Parathyroid adenoma (tissue), 2 donors: ENCODE data around the gene NCKAP5.

Experiments used
- H2AFZ ChIP-seq: fragments of 300-600 bp; sonication (generic); one replicate; pipeline ENCODE4 v1.7.0; 2017; ENCODE audit warnings: antibody characterized with exemption, mild to moderate bottlenecking
- H3K27ac ChIP-seq: fragments of 300-600 bp; sonication (generic); one replicate; pipeline ENCODE4 v1.7.0; 2017
- H3K27me3 ChIP-seq: fragments of 300-600 bp; sonication (generic); one replicate; pipeline ENCODE4 v1.7.0; 2017; ENCODE audit warnings: low read length; ENCODE audit not compliant: control insufficient read depth, insufficient read depth
- H3K36me3 ChIP-seq: fragments of 300-600 bp; sonication (generic); one replicate; pipeline ENCODE4 v1.7.0; 2017; ENCODE audit warnings: low read length; ENCODE audit not compliant: control insufficient read depth, insufficient read depth
- H3K4me1 ChIP-seq: fragments of 300-600 bp; sonication (generic); one replicate; pipeline ENCODE4 v1.7.0; 2017; ENCODE audit warnings: control low read depth
- H3K4me2 ChIP-seq: fragments of 300-600 bp; sonication (generic); one replicate; pipeline ENCODE4 v1.7.0; 2017; ENCODE audit warnings: low read length
- H3K4me3 ChIP-seq: fragments of 300-600 bp; sonication (generic); one replicate; pipeline ENCODE4 v1.7.0; 2017; ENCODE audit warnings: low read depth, low read length
- H3K79me2 ChIP-seq: fragments of 300-600 bp; sonication (generic); one replicate; pipeline ENCODE4 v1.7.0; 2017; ENCODE audit warnings: control low read depth
- H3K9ac ChIP-seq: fragments of 300-600 bp; sonication (generic); one replicate; pipeline ENCODE4 v1.7.0; 2017; ENCODE audit warnings: mild to moderate bottlenecking
- H3K9me3 ChIP-seq: fragments of 300-600 bp; sonication (generic); one replicate; pipeline ENCODE4 v1.7.0; 2017; ENCODE audit warnings: low read length; ENCODE audit not compliant: control insufficient read depth
- TF ChIP-seq, protein P1 (sequence below): fragments of 300-600 bp; sonication (generic); IDR thresholded peaks from one replicate; pipeline ENCODE4 v1.7.0; 2017; ENCODE audit warnings: antibody characterized with exemption, mild to moderate bottlenecking
- donor health status: primary hyperparathyroidism.

Gene NCKAP5

GRCh38 chr2:133312038-133312729 lies 256.1 kb downstream of the NCKAP5 start:
- Histone ChIP-seq H3K79me2 (no peaks in the 10 kb centered on the region), H3K9ac (no peak overlapping the region), H3K4me2 (no peak overlapping the region), H3K9me3 (no peaks in the 10 kb centered on the region), H3K27ac (no peak overlapping the region), H2AFZ (no peak overlapping the region), H3K36me3 (no peaks in the 10 kb centered on the region), H3K27me3 (no peaks in the 10 kb centered on the region), H3K4me3 (no peak overlapping the region), H3K4me1 (no peaks in the 10 kb centered on the region)
- TF ChIP-seq, protein P1, sequence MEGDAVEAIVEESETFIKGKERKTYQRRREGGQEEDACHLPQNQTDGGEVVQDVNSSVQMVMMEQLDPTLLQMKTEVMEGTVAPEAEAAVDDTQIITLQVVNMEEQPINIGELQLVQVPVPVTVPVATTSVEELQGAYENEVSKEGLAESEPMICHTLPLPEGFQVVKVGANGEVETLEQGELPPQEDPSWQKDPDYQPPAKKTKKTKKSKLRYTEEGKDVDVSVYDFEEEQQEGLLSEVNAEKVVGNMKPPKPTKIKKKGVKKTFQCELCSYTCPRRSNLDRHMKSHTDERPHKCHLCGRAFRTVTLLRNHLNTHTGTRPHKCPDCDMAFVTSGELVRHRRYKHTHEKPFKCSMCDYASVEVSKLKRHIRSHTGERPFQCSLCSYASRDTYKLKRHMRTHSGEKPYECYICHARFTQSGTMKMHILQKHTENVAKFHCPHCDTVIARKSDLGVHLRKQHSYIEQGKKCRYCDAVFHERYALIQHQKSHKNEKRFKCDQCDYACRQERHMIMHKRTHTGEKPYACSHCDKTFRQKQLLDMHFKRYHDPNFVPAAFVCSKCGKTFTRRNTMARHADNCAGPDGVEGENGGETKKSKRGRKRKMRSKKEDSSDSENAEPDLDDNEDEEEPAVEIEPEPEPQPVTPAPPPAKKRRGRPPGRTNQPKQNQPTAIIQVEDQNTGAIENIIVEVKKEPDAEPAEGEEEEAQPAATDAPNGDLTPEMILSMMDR = no peak

GRCh38 chr2:133306236-133306635 lies 262.0 kb downstream of the NCKAP5 start:
- no peak overlapping the region for H3K4me2 ChIP-seq
- no peak overlapping the region for H2AFZ ChIP-seq
- no peaks in the 10 kb centered on the region for H3K9me3 ChIP-seq
- H3K79me2 ChIP-seq = no peaks in the 10 kb centered on the region
- no peak overlapping the region for H3K27ac ChIP-seq
- no peaks in the 10 kb centered on the region for H3K4me1 ChIP-seq
- no peaks in the 10 kb centered on the region for H3K27me3 ChIP-seq
- H3K4me3 ChIP-seq = no peak overlapping the region
- TF ChIP-seq, protein P1 = no peak
- H3K9ac ChIP-seq = no peak overlapping the region
- no peaks in the 10 kb centered on the region for H3K36me3 ChIP-seq

GRCh38 chr2:133304344-133304743 lies 263.9 kb downstream of the NCKAP5 start:
- Histone ChIP-seq H3K4me2 (no peak overlapping the region), H3K4me1 (no peaks in the 10 kb centered on the region), H3K4me3 (no peak overlapping the region), H3K36me3 (no peaks in the 10 kb centered on the region), H3K9me3 (no peaks in the 10 kb centered on the region), H3K27ac (no peak overlapping the region), H2AFZ (no peak overlapping the region), H3K9ac (no peak overlapping the region), H3K79me2 (no peaks in the 10 kb centered on the region), H3K27me3 (no peaks in the 10 kb centered on the region)
- TF ChIP-seq, protein P1 = no peak

DNA sequence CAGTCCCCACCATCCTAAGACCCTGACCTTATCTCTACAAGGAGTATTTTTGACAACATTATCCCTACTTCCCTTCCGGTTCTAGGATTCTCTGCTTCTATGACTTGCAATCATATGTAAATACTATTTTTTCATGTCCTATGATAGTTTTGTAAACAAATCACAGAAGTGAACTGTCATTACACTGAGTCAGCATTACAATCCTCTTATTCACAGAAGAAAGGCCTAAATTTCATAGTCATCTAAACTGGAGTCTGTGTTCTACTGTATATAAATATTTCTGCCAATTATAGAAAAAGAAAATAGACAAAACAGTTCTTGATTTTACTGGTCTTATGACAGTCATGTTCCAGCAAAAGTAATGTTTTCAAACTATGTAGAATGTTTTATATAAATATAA lies 265.1 kb downstream of the NCKAP5 start:
- Histone ChIP-seq H3K9ac (no peak overlapping the region), H3K27ac (no peak overlapping the region), H2AFZ (no peak overlapping the region), H3K36me3 (no peaks in the 10 kb centered on the region), H3K79me2 (no peaks in the 10 kb centered on the region), H3K4me2 (no peak overlapping the region), H3K27me3 (no peaks in the 10 kb centered on the region), H3K4me3 (no peak overlapping the region), H3K9me3 (no peaks in the 10 kb centered on the region), H3K4me1 (no peaks in the 10 kb centered on the region)
- TF ChIP-seq, protein P1 = no peak

GRCh38 chr2:133296401-133296800 lies 271.9 kb downstream of the NCKAP5 start:
- Histone ChIP-seq H2AFZ (no peak overlapping the region), H3K9me3 (no peaks in the 10 kb centered on the region), H3K27me3 (no peaks in the 10 kb centered on the region), H3K4me1 (no peaks in the 10 kb centered on the region), H3K79me2 (no peaks in the 10 kb centered on the region), H3K4me2 (no peak overlapping the region), H3K4me3 (no peak overlapping the region), H3K9ac (no peak overlapping the region), H3K27ac (no peak overlapping the region), H3K36me3 (no peaks in the 10 kb centered on the region)
- TF ChIP-seq, protein P1 = no peak
